BLaER1 (cell line): Measurements from ENCODE around the gene HENMT1.
"Not testable (repeated sequence)": the region's sequence is repeated elsewhere in the genome, so short reads cannot be mapped to it uniquely, and the experiment has no call there.

Experiments
- H3K27ac ChIP-seq: shearing (Covaris generic); formaldehyde crosslinking; 2 replicates; pipeline ENCODE4 v1.8.1; 2022
- H3K27me3 ChIP-seq: shearing (Covaris generic); formaldehyde crosslinking; 2 replicates; pipeline ENCODE4 v1.8.1; 2022
- H3K36me3 ChIP-seq: shearing (Covaris generic); formaldehyde crosslinking; 2 replicates; pipeline ENCODE4 v1.8.1; 2022
- H3K4me1 ChIP-seq: shearing (Covaris generic); formaldehyde crosslinking; 2 replicates; pipeline ENCODE4 v1.8.1; 2022
- H3K4me2 ChIP-seq: shearing (Covaris generic); formaldehyde crosslinking; 2 replicates; pipeline ENCODE4 v1.8.1; 2022
- H3K4me3 ChIP-seq: shearing (Covaris generic); formaldehyde crosslinking; 2 replicates; pipeline ENCODE4 v1.8.1; 2022
- H3K9ac ChIP-seq: shearing (Covaris generic); formaldehyde crosslinking; 2 replicates; pipeline ENCODE4 v1.8.1; 2022
- H3K9me3 ChIP-seq: shearing (Covaris generic); formaldehyde crosslinking; 2 replicates; pipeline ENCODE4 v1.8.1; 2022
- H4K20me1 ChIP-seq: shearing (Covaris generic); formaldehyde crosslinking; 2 replicates; pipeline ENCODE4 v1.8.1; 2022
- Cebpa-rat ChIP-seq: shearing (Covaris generic); IDR thresholded peaks from 2 replicates; pipeline ENCODE4 v1.8.1; 2022

The HENMT1 gene

GRCh38 chr1:108671143-108671542 is 10.2 kb upstream of the HENMT1 start:
- H3K4me3 ChIP-seq: no peak overlapping the region
- no peaks in the 10 kb centered on the region for H3K27me3 ChIP-seq
- no peaks in the 10 kb centered on the region for H3K36me3 ChIP-seq
- H4K20me1 ChIP-seq: no peaks in the 10 kb centered on the region
- no peak overlapping the region for H3K27ac ChIP-seq
- no peak overlapping the region for H3K4me2 ChIP-seq
- H3K4me1 ChIP-seq: no peaks in the 10 kb centered on the region
- no peak overlapping the region for H3K9ac ChIP-seq
- TF ChIP-seq Cebpa-rat: no peak
- peaks cover 23% of the 10 kb centered on the region for H3K9me3 ChIP-seq

- H3K27ac ChIP-seq: no peak overlapping the region
- no peaks in the 10 kb centered on the region for H3K4me1 ChIP-seq
- no peaks in the 10 kb centered on the region for H4K20me1 ChIP-seq
- no peaks in the 10 kb centered on the region for H3K36me3 ChIP-seq
- H3K9me3 ChIP-seq: peaks cover 23% of the 10 kb centered on the region
- no peak overlapping the region for H3K9ac ChIP-seq
- H3K4me3 ChIP-seq: no peak overlapping the region
- no peak for TF ChIP-seq Cebpa-rat
- H3K4me2 ChIP-seq: no peak overlapping the region
- H3K27me3 ChIP-seq: no peaks in the 10 kb centered on the region
These were observed 9.4 kb upstream of the HENMT1 start for GRCh38 chr1:108670131-108670773.

- no peak overlapping the region for H3K9ac ChIP-seq
These were observed 8.8 kb upstream of the HENMT1 start for GRCh38 chr1:108669679-108670078.

DNA sequence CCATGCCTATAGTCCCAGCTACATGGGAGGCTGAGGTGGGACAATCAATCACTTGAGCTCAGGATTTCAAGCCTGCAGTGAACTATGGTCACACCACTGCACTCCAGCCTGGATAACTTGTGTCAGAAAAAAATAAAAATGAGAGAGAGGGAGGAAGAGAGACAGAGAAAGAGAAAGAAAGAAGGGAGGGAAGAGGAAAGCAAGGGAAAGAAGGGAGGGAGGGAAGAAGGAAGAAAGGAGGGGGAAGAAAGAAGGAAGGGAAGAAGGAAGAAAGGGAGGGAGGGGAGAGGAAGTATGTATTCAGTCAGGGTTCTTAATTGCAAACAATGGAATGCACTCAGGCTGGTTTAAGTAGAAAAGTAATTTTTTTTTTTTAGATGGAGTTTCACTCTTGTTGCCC is 7.9 kb upstream of the HENMT1 start:
- no peak overlapping the region for H3K9ac ChIP-seq
- no peak for TF ChIP-seq Cebpa-rat
- no peaks in the 10 kb centered on the region for H4K20me1 ChIP-seq
- H3K27me3 ChIP-seq: no peaks in the 10 kb centered on the region
- H3K36me3 ChIP-seq: no peaks in the 10 kb centered on the region
- no peak overlapping the region for H3K27ac ChIP-seq
- no peaks in the 10 kb centered on the region for H3K4me1 ChIP-seq
- no peak overlapping the region for H3K4me2 ChIP-seq
- H3K4me3 ChIP-seq: no peak overlapping the region
- H3K9me3 ChIP-seq: peaks cover 14% of the 10 kb centered on the region

More at GRCh38 chr1:108669679-108670078, 8.8 kb upstream of the HENMT1 start:
- Histone ChIP-seq H4K20me1 (no peaks in the 10 kb centered on the region), H3K9me3 (peaks cover 19% of the 10 kb centered on the region), H3K4me1 (no peaks in the 10 kb centered on the region), H3K36me3 (no peaks in the 10 kb centered on the region), H3K27me3 (no peaks in the 10 kb centered on the region), H3K4me2 (no peak overlapping the region), H3K4me3 (no peak overlapping the region), H3K27ac (no peak overlapping the region)
- TF ChIP-seq Cebpa-rat: no peak

DNA sequence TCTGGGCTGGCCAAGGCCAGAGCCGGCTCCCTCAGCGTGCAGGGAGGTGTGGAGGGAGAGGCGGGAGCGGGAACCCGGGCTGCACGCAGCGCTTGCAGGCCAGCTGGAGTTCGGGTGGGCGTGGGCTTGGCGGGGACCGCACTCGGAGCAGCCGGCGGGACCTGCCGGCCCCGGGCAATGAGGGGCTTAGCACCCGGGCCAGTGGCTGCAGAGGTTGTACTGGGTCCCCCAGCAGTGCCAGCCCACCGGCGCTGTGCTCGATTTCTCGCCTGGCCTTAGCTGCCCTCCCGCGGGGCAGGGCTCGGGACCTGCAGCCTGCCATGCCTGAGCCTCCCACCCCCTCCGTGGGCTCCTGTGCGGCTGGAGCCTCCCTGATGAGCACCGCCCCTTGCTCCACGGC is 6.5 kb upstream of the HENMT1 start:
- H3K4me3 ChIP-seq, H3K9me3 ChIP-seq, H3K4me2 ChIP-seq, H3K27ac ChIP-seq, H3K27me3 ChIP-seq, H4K20me1 ChIP-seq, H3K36me3 ChIP-seq, H3K4me1 ChIP-seq, H3K9ac ChIP-seq: not testable (repeated sequence)

DNA sequence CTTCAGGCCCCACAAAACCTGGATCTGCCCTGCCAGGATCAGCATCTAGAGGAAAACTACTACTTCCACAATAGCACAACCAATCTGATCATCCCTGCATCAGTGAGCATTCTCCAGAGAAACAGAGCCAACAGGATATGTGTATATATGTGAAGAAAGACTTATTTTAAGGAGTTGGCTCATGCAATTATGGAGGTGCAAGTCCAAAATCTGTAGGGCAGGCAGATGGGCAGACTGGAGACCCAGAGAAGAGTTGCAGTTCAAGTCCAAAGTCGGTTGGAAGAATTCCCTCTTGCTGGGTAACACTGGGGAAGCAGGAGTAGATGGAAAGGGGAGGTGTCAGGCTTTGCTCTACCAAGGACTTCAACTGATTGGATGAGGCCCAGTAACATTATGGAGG is 4.9 kb upstream of the HENMT1 start:
- H3K9ac ChIP-seq: no peak overlapping the region
- no peak overlapping the region for H3K4me2 ChIP-seq
- H3K27me3 ChIP-seq: peaks cover 15% of the 10 kb centered on the region
- no peak for TF ChIP-seq Cebpa-rat
- no peaks in the 10 kb centered on the region for H3K36me3 ChIP-seq
- peaks cover 14% of the 10 kb centered on the region for H3K4me1 ChIP-seq
- H3K27ac ChIP-seq: no peak overlapping the region
- H3K4me3 ChIP-seq: no peak overlapping the region
- no peaks in the 10 kb centered on the region for H4K20me1 ChIP-seq
- peaks cover 22% of the 10 kb centered on the region for H3K9me3 ChIP-seq

DNA sequence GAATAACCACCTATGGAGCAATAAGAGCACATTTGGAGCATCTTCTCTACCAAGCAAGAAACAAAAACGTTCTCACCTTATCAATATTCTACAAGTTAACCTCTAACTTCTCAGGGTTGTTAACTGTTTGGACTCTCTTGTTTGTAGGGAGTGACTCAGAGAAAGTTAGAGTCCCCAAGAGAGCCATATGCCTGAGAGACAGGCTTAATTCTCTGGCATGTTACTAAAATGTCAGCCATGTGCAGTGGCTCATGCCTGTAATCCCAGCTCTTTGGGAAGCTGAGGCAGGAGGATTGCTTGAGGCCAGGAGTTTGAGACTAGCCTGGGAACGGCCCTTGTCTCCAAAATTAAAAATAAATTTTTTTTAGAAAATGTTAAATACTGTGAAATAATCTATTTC is 4.2 kb upstream of the HENMT1 start:
- no peak for TF ChIP-seq Cebpa-rat
- Histone ChIP-seq H3K27me3 (peaks cover 21% of the 10 kb centered on the region), H3K4me2 (no peak overlapping the region), H3K27ac (no peak overlapping the region), H3K9ac (no peak overlapping the region), H3K9me3 (peaks cover 29% of the 10 kb centered on the region), H3K4me3 (no peak overlapping the region), H4K20me1 (no peaks in the 10 kb centered on the region), H3K4me1 (peaks cover 14% of the 10 kb centered on the region), H3K36me3 (no peaks in the 10 kb centered on the region)

DNA sequence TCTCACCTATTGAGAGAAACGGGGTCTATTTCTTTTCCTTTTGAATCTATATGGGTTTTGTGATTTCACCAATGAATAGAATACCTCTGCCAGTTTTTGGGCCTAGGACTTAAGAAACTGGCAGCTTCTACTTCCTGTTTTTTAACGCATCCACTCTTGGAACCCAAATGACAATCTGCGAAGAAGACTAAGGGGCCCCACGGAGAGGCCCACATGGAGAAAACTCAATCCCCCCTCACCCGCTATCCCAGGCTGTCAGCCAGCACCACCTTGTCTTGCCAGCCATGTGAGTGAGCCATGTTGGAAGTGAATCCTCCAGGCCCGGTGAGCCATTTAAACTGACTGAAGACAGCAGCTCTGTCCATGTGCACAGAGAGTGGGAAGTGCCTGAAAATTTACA is 3.6 kb upstream of the HENMT1 start:
- peaks cover 30% of the 10 kb centered on the region for H3K9me3 ChIP-seq
- no peak for TF ChIP-seq Cebpa-rat
- no peak overlapping the region for H3K4me3 ChIP-seq
- no peaks in the 10 kb centered on the region for H4K20me1 ChIP-seq
- no peak overlapping the region for H3K9ac ChIP-seq
- H3K4me1 ChIP-seq: peaks cover 14% of the 10 kb centered on the region
- H3K27ac ChIP-seq: no peak overlapping the region
- H3K36me3 ChIP-seq: no peaks in the 10 kb centered on the region
- no peak overlapping the region for H3K4me2 ChIP-seq
- H3K27me3 ChIP-seq: peaks cover 22% of the 10 kb centered on the region

- no peak overlapping the region for H3K9ac ChIP-seq
- no peak for TF ChIP-seq Cebpa-rat
- no peaks in the 10 kb centered on the region for H4K20me1 ChIP-seq
These were observed 2.2 kb upstream of the HENMT1 start for GRCh38 chr1:108663074-108663473.

GRCh38 chr1:108657356-108658080 is 3.4 kb downstream of the HENMT1 start:
- Histone ChIP-seq H3K9ac (no peak overlapping the region), H3K4me3 (no peak overlapping the region), H3K36me3 (no peaks in the 10 kb centered on the region), H3K9me3 (peaks cover 30% of the 10 kb centered on the region), H3K4me1 (peaks cover 14% of the 10 kb centered on the region), H3K27me3 (peaks cover 22% of the 10 kb centered on the region), H3K4me2 (no peak overlapping the region), H4K20me1 (no peaks in the 10 kb centered on the region), H3K27ac (no peak overlapping the region)
- no peak for TF ChIP-seq Cebpa-rat

More at GRCh38 chr1:108663074-108663473, 2.2 kb upstream of the HENMT1 start:
- Histone ChIP-seq H3K4me1 (peaks cover 14% of the 10 kb centered on the region), H3K9me3 (peaks cover 30% of the 10 kb centered on the region), H3K4me3 (no peak overlapping the region), H3K36me3 (no peaks in the 10 kb centered on the region), H3K27ac (no peak overlapping the region), H3K27me3 (peaks cover 22% of the 10 kb centered on the region), H3K4me2 (no peak overlapping the region)
